GM12801 (cell line): ENCODE measurements around the gene ASRGL1.

ENCODE experiments used
- TF ChIP-seq, protein P1 (sequence below): IDR thresholded peaks from one replicate; pipeline ENCODE4 v1.5.1; 2011; ENCODE audit warnings: control low read depth; ENCODE audit not compliant: insufficient read length; ENCODE audit errors: extremely low read depth

Gene ASRGL1

DNA sequence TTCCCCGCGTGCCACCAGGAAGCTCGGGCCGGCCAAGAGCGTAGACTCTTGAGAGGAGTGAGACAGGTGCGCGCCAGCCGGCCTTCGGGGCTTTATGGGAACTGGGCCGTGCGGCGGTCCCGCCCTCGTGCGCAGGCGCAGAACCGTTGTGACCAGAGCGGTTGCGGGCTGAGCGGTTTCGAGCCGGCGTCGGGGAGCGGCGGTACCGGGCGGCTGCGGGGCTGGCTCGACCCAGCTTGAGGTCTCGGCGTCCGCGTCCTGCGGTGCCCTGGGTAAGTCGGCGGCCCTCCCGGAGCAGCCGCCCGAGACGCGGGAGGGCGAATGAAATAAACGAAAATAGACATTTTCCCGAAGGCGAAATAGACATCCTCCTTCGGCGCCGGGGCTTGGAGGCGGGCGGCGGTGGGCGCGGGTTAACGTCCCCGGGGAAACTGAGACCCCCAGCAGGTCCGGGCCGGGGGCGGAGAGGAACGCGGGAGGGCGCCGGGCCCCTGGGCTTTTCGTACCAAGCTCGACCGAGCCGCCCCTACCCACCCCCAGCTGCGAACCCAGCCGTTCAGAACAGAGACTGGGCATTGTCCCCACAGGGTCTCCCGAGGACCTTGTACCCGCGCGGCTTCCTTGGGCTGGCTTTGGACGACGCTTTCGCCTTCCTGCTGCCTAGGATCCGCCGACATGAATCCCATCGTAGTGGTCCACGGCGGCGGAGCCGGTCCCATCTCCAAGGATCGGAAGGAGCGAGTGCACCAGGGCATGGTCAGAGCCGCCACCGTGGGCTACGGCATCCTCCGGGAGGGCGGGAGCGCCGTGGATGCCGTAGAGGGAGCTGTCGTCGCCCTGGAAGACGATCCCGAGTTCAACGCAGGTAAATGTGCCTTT, at the start of gene ASRGL1:
ASRGL1 (plus strand) TSS at position 146 of the 879 bp plus-strand sequence; CDS start at position 676, 530 bp downstream.
- TF ChIP-seq, protein P1, sequence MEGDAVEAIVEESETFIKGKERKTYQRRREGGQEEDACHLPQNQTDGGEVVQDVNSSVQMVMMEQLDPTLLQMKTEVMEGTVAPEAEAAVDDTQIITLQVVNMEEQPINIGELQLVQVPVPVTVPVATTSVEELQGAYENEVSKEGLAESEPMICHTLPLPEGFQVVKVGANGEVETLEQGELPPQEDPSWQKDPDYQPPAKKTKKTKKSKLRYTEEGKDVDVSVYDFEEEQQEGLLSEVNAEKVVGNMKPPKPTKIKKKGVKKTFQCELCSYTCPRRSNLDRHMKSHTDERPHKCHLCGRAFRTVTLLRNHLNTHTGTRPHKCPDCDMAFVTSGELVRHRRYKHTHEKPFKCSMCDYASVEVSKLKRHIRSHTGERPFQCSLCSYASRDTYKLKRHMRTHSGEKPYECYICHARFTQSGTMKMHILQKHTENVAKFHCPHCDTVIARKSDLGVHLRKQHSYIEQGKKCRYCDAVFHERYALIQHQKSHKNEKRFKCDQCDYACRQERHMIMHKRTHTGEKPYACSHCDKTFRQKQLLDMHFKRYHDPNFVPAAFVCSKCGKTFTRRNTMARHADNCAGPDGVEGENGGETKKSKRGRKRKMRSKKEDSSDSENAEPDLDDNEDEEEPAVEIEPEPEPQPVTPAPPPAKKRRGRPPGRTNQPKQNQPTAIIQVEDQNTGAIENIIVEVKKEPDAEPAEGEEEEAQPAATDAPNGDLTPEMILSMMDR: no peak

DNA sequence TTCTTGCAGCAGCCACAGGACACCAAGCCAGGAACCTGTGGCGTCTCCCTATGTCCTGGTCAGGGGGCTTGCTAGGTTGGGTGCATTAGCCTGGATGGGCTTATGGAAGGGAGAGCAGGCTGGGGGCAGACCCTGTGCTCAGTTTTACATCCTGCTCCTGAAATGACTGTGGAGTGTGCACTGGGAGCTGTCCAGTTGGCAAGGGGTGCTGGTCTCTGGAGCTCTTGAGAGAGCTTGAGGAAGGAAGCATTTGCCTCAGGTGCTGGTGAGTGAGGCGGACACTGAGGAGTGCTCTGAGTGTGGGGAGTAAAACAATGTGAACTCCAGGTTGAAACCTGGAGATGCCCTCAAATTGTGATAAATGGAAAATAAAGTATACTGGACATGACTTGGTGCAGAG, 41.7 kb upstream of the ASRGL1 start:
- TF ChIP-seq, protein P1: no peak

DNA sequence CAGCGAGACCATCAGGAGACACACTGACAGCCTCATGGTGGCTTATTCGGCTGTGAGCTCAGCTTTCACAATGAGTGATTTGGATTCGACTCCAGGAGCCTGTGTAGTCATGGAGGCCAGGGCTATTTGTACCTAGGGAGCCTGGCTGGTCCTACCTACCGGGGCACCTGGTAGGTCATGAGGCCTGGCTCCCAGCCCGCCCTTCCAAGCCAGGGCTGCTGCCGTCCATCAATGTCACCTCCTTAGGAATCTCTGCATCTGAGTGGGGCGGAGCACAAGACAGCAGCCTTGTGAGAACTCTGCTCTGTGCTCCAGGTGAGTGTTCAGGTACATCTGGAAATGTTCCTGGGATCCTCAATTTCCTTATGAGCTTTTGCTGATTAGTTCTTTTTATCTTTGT, 38.3 kb upstream of the ASRGL1 start, which contains the start of gene SCGB1D4:
SCGB1D4 (minus strand) TSS at position 101 of the 400 bp plus-strand sequence; CDS start at position 36, 65 bp downstream.
- TF ChIP-seq, protein P1: no peak

DNA sequence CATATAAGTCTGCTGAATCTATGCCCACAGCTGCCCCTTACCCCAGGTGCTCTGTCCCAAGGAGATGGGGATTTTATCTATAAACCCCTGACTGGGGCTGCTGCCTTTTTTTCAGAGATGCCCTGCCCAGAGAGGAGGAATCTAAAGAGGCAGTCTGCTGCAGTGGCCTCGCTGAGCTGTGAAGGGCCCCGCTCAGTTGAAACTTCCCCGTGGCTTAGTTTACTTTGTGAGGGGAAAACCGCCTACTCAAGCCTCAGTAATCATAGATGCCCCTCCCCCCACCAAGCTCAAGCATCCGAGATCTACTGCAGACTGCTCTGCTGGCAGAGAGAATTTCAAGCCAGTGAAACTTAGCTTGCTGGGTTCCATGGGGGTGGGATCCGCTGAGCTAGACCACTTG, 31.0 kb upstream of the ASRGL1 start:
- TF ChIP-seq, protein P1: no peak

DNA sequence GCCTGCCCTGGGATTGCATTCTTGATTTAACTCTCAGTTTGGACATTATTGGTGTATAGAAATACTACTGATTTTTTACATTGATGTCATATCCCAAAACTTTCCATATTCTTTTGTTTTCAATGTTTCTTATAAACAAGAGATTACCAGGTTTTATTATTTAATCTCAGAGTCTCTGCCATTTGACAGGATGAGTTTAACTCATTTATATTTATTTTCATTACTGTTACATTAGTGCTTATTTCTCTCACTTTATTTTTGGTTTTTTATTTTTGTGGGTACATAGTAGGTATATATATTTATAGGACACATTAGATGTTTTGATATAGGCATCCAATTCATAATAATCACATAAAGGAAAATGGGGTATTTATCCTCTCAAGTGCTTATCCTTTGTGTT, 29.3 kb upstream of the ASRGL1 start:
- TF ChIP-seq, protein P1: no peak

DNA sequence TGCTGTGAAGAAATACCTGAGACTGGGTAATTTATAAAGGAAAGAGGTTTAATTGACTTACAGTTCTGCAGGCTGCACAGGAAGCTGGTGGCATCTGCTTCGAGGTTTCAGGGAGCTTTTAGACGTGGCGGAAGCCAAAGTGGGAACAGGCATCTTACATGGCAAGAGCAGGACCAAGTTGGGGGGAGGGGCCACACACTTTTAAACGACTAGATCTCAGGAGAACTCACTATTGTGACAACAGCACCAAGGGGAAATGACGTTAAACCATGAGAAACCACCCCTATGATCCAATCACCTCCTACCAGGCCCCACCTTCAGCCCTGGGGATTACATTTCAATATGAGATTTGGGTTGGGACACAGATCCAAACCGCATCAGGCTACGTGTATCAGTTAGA, 27.3 kb upstream of the ASRGL1 start:
- TF ChIP-seq, protein P1: no peak

DNA sequence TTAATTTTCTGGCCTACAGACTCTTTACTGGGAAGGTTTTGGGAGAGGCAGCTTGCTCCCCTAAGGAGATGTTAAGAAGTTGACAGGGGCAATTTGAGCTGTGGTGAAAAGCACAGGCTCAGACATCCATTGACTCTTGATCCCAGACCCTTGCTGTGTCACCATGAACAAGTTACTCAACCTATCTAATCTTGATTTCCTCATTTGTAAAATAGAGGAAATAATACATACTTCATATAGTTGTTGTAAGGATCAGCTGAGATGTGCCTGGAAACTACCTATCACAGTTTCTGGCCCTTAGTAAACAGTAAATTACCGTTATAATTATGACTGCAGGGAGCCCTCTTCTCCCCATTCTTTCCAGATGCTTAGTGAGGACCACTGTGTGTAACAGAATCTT, 21.8 kb upstream of the ASRGL1 start:
- TF ChIP-seq, protein P1: no peak
